Activated CD4-positive, alpha-beta memory T cell treated with anti-CD3 and anti-CD28 coated beads for 36 hours (primary cell): ENCODE results near the gene SLC10A1. TPM values are rescaled to one million over a fixed set of nuclear protein-coding genes. Genes with fewer than 3 reads are reported as not detected.
"Not testable (repeated sequence)": the region's sequence is repeated elsewhere in the genome, so short reads cannot be mapped to it uniquely, and the experiment has no call there.

Experiments used
- CTCF ChIA-PET: fragments of 350-600 bp; sonication (Branson Sonifier 250); formaldehyde crosslinking; loops from one replicate; lab custom pipeline; 2021; ENCODE audit warnings: antibody characterized with exemption, inconsistent platforms; lab: Charles Lee
- POLR2A ChIA-PET: fragments of 350-600 bp; sonication (Branson Sonifier 250); formaldehyde crosslinking; loops from one replicate; lab custom pipeline; 2021; ENCODE audit warnings: antibody characterized with exemption; lab: Charles Lee
- DNase-seq: peaks from one replicate; pipeline ENCODE4 v3.0.0-alpha.2; 2020
- H3K27ac Mint-ChIP-seq: one replicate; pipeline ENCODE4 v1.8.0; 2021; ENCODE audit warnings: mixed read lengths
- H3K27me3 Mint-ChIP-seq: one replicate; pipeline ENCODE4 v1.8.0; 2021; ENCODE audit warnings: mixed read lengths
- H3K36me3 Mint-ChIP-seq: one replicate; pipeline ENCODE4 v1.8.0; 2021; ENCODE audit warnings: mixed read lengths
- H3K4me1 Mint-ChIP-seq: one replicate; pipeline ENCODE4 v1.8.0; 2021; ENCODE audit warnings: low read depth, mixed read lengths
- H3K4me3 Mint-ChIP-seq: one replicate; pipeline ENCODE4 v1.8.0; 2021; ENCODE audit warnings: mild to moderate bottlenecking, mixed read lengths
- H3K9me3 Mint-ChIP-seq: one replicate; pipeline ENCODE4 v1.8.0; 2021; ENCODE audit warnings: mixed read lengths
- intact Hi-C: fragments of 100-400 bp; cut with micrococcal nuclease; formaldehyde crosslinking; loops from one replicate; pipeline ENCODE4 v1.15.1; 2023
- total RNA-seq, 2 experiments: library from RNA; stranded (reverse); gene quantifications; one replicate each; pipeline ENCODE4 v1.2.3, GENCODE V29; 2021

The SLC10A1 gene
- total RNA-seq, 2 experiments from 2014 or later, result not detected

- H3K9me3 Mint-ChIP-seq, result no peaks in the 10 kb centered on the region
- no peak overlapping the region for H3K4me3 Mint-ChIP-seq
- H3K36me3 Mint-ChIP-seq, result no peaks in the 10 kb centered on the region
- H3K27me3 Mint-ChIP-seq, result peaks cover 3% of the 10 kb centered on the region
- POLR2A ChIA-PET, result no interaction called here
- intact Hi-C loops, result no loop called here
- CTCF ChIA-PET, result no interaction called here
- peaks cover 4% of the 10 kb centered on the region for H3K4me1 Mint-ChIP-seq
- no peak for DNase-seq
- H3K27ac Mint-ChIP-seq, result no peak overlapping the region
Observed at GRCh38 chr14:69820991-69821390, 23.9 kb upstream of the SLC10A1 start.

GRCh38 chr14:69819607-69820006 is 22.6 kb upstream of the SLC10A1 start:
- Mint-ChIP-seq H3K4me3 (no peak overlapping the region), H3K27ac (no peak overlapping the region), H3K36me3 (no peaks in the 10 kb centered on the region), H3K27me3 (peaks cover 3% of the 10 kb centered on the region), H3K9me3 (no peaks in the 10 kb centered on the region), H3K4me1 (peaks cover 4% of the 10 kb centered on the region)
- intact Hi-C loops, result loop anchor here (5.0 to 10.0 kb wide), 2 partner anchors 55 to 193 kb away; partner anchors contain the start of gene SMOC1
- CTCF ChIA-PET, result interaction anchor here (1.2 to 3.5 kb wide), 2 partner anchors 204 to 209 kb away, joined by 5 to 65 read pairs; no protein-coding TSS in a partner anchor
- POLR2A ChIA-PET, result no interaction called here
- no peak for DNase-seq

- Mint-ChIP-seq H3K9me3 (no peaks in the 10 kb centered on the region), H3K4me3 (no peak overlapping the region), H3K36me3 (no peaks in the 10 kb centered on the region), H3K27me3 (peaks cover 3% of the 10 kb centered on the region), H3K4me1 (peaks cover 4% of the 10 kb centered on the region), H3K27ac (no peak overlapping the region)
- intact Hi-C loops, result loop anchor here (1.0 to 10.0 kb wide), 4 partner anchors 56 to 256 kb away; partner anchors contain the start of gene SMOC1
- POLR2A ChIA-PET, result no interaction called here
- DNase-seq, result peak; percentile 54
- CTCF ChIA-PET, result interaction anchor here (0.6 to 3.5 kb wide), 23 partner anchors 14 to 585 kb away, joined by 3 to 65 read pairs (median 4); no protein-coding TSS in a partner anchor
Observed at GRCh38 chr14:69818758-69819191, 21.7 kb upstream of the SLC10A1 start.

GRCh38 chr14:69816216-69816615 is 19.2 kb upstream of the SLC10A1 start:
- ChIA-PET POLR2A (no interaction called here), CTCF (interaction anchor here (1.1 to 2.0 kb wide), 3 partner anchors 198 to 257 kb away, joined by 3 to 10 read pairs (median 9); no protein-coding TSS in a partner anchor)
- peaks cover 9% of the 10 kb centered on the region for H3K27me3 Mint-ChIP-seq
- H3K4me1 Mint-ChIP-seq, result peaks cover 4% of the 10 kb centered on the region
- no peaks in the 10 kb centered on the region for H3K9me3 Mint-ChIP-seq
- no peaks in the 10 kb centered on the region for H3K36me3 Mint-ChIP-seq
- no peak overlapping the region for H3K27ac Mint-ChIP-seq
- intact Hi-C loops, result loop anchor here (5.0 to 10.0 kb wide), 2 partner anchors 59 to 196 kb away; partner anchors contain the start of gene SMOC1
- H3K4me3 Mint-ChIP-seq, result no peak overlapping the region
- DNase-seq, result no peak

- peaks cover 9% of the 10 kb centered on the region for H3K27me3 Mint-ChIP-seq
- POLR2A ChIA-PET, result no interaction called here
Observed at GRCh38 chr14:69815556-69815955, 18.5 kb upstream of the SLC10A1 start.

GRCh38 chr14:69814397-69814796 is 17.4 kb upstream of the SLC10A1 start:
- peaks cover 4% of the 10 kb centered on the region for H3K4me1 Mint-ChIP-seq
- H3K36me3 Mint-ChIP-seq, result no peaks in the 10 kb centered on the region
- no peaks in the 10 kb centered on the region for H3K9me3 Mint-ChIP-seq
- intact Hi-C loops, result loop anchor here (10.0 kb wide), 1 partner anchor 60 kb away; the partner anchor contains the start of gene SMOC1
- H3K27ac Mint-ChIP-seq, result no peak overlapping the region
- CTCF ChIA-PET, result interaction anchor here (0.7 to 1.6 kb wide), 2 partner anchors 214 to 260 kb away, joined by 3 to 6 read pairs; no protein-coding TSS in a partner anchor
- POLR2A ChIA-PET, result no interaction called here
- no peak overlapping the region for H3K4me3 Mint-ChIP-seq
- peaks cover 9% of the 10 kb centered on the region for H3K27me3 Mint-ChIP-seq
- no peak for DNase-seq

More at GRCh38 chr14:69815556-69815955, 18.5 kb upstream of the SLC10A1 start:
- Mint-ChIP-seq H3K27ac (no peak overlapping the region), H3K4me1 (peaks cover 4% of the 10 kb centered on the region), H3K9me3 (no peaks in the 10 kb centered on the region), H3K36me3 (no peaks in the 10 kb centered on the region), H3K4me3 (no peak overlapping the region)
- no peak for DNase-seq
- intact Hi-C loops, result loop anchor here (5.0 to 10.0 kb wide), 2 partner anchors 59 to 197 kb away; partner anchors contain the start of gene SMOC1
- CTCF ChIA-PET, result interaction anchor here (1.4 to 2.0 kb wide), 2 partner anchors 213 to 258 kb away, joined by 9 to 10 read pairs; no protein-coding TSS in a partner anchor

GRCh38 chr14:69813346-69813745 is 16.3 kb upstream of the SLC10A1 start:
- H3K27ac Mint-ChIP-seq, H3K36me3 Mint-ChIP-seq, H3K27me3 Mint-ChIP-seq, H3K4me1 Mint-ChIP-seq, POLR2A ChIA-PET, H3K4me3 Mint-ChIP-seq, H3K9me3 Mint-ChIP-seq, DNase-seq: not testable (repeated sequence)
- intact Hi-C loops, result loop anchor here (10.0 kb wide), 1 partner anchor 61 kb away; the partner anchor contains the start of gene SMOC1
- CTCF ChIA-PET, result interaction anchor here (0.7 kb wide), 1 partner anchor 215 kb away, joined by 3 read pairs; no protein-coding TSS in a partner anchor

GRCh38 chr14:69812711-69813110 is 15.7 kb upstream of the SLC10A1 start:
- CTCF ChIA-PET, result interaction anchor here (0.7 kb wide), 1 partner anchor 215 kb away, joined by 3 read pairs; no protein-coding TSS in a partner anchor
- POLR2A ChIA-PET, result no interaction called here
- no peak overlapping the region for H3K4me3 Mint-ChIP-seq

GRCh38 chr14:69811868-69812252 is 14.8 kb upstream of the SLC10A1 start:
- intact Hi-C loops, result loop anchor here (10.0 kb wide), 1 partner anchor 63 kb away; the partner anchor contains the start of gene SMOC1
- H3K27ac Mint-ChIP-seq, result no peak overlapping the region
- no peak overlapping the region for H3K4me3 Mint-ChIP-seq
- H3K4me1 Mint-ChIP-seq, result no peaks in the 10 kb centered on the region
- ChIA-PET POLR2A (no interaction called here), CTCF (no interaction called here)
- peaks cover 6% of the 10 kb centered on the region for H3K27me3 Mint-ChIP-seq
- DNase-seq, result no peak
- H3K36me3 Mint-ChIP-seq, result no peaks in the 10 kb centered on the region
- no peaks in the 10 kb centered on the region for H3K9me3 Mint-ChIP-seq

More at GRCh38 chr14:69812711-69813110, 15.7 kb upstream of the SLC10A1 start:
- DNase-seq, result no peak
- Mint-ChIP-seq H3K27me3 (peaks cover 6% of the 10 kb centered on the region), H3K36me3 (no peaks in the 10 kb centered on the region), H3K27ac (no peak overlapping the region), H3K4me1 (no peaks in the 10 kb centered on the region), H3K9me3 (no peaks in the 10 kb centered on the region)
- intact Hi-C loops, result loop anchor here (10.0 kb wide), 1 partner anchor 62 kb away; the partner anchor contains the start of gene SMOC1

- Mint-ChIP-seq H3K27me3 (peaks cover 6% of the 10 kb centered on the region), H3K4me3 (no peak overlapping the region), H3K36me3 (no peaks in the 10 kb centered on the region), H3K27ac (no peak overlapping the region), H3K4me1 (no peaks in the 10 kb centered on the region), H3K9me3 (no peaks in the 10 kb centered on the region)
- ChIA-PET POLR2A (no interaction called here), CTCF (no interaction called here)
- intact Hi-C loops, result loop anchor here (10.0 kb wide), 1 partner anchor 63 kb away; the partner anchor contains the start of gene SMOC1
- no peak for DNase-seq
Observed at GRCh38 chr14:69811227-69811867, 14.3 kb upstream of the SLC10A1 start.

- Mint-ChIP-seq H3K9me3 (no peaks in the 10 kb centered on the region), H3K4me1 (no peaks in the 10 kb centered on the region), H3K4me3 (no peak overlapping the region), H3K27me3 (peaks cover 6% of the 10 kb centered on the region), H3K27ac (no peak overlapping the region), H3K36me3 (no peaks in the 10 kb centered on the region)
- intact Hi-C loops, result no loop called here
- POLR2A ChIA-PET, result interaction anchor here (0.6 kb wide), 1 partner anchor 54 kb away, joined by 7 read pairs; no protein-coding TSS in a partner anchor
- no peak for DNase-seq
- CTCF ChIA-PET, result interaction anchor here (1.1 kb wide), 1 partner anchor 9 kb away, joined by 3 read pairs; no protein-coding TSS in a partner anchor
Observed at GRCh38 chr14:69808919-69809808, 12.1 kb upstream of the SLC10A1 start.
